Measurements from ENCODE around the gene ATP2A3. TPM values are rescaled to one million over a fixed set of nuclear protein-coding genes. Genes with fewer than 3 reads are reported as not detected.
"Not testable (repeated sequence)": the region's sequence is repeated elsewhere in the genome, so short reads cannot be mapped to it uniquely, and the experiment has no call there.

ATP2A3 gene
- total RNA-seq = 0.23 TPM in 1 of 2 replicates, not detected in the other

DNA sequence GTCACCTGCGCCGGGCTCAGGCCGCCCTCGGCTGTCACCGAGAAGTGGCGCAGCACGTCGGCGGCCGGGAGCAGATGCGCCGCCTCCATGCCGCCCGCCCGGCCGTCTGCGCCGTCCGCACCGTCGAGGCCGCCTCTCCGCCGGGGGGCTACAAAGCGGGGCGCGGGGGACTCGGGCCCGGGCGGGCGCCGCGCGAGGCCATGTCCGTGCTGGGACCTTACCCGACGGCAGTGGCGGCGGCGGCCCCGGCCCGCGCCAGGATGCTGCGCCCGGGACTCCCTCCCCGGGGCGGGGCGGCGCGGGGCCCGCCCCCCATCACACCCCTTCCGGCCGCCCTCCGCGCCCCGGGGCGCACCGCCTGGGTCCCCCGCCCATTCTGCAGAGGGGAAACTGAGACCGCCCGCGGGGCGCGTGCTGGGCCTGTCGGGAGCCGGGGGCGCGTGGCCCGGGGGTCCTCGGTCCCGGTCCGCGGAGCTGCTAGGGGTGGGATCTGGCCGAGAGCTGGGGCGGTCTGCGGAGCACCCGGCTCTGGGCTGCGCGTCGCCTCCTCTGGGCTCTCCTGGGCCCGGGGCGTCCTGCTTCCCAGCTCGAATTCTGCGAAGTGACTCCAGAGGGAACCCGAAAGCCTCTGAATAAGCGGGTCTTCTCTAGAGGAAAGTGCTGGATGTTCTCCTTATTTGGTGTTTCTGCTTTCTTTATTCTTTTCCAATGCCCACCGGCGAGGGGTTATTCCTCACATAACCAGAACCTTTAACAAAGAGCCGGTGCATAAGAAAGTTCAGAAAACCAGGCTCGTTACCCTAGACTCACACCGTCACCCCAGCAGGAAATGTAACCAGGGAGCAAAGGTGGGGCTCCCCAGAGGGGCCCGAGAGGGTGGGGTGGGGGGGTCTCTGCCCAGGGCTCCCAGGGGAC is at the start of gene ATP2A3:
Gene ATP2A3 (minus strand): TSS at position 235 of the 915 bp plus-strand sequence. CDS start 146 bp downstream, at position 89.
- DNase-seq = no peak

DNA sequence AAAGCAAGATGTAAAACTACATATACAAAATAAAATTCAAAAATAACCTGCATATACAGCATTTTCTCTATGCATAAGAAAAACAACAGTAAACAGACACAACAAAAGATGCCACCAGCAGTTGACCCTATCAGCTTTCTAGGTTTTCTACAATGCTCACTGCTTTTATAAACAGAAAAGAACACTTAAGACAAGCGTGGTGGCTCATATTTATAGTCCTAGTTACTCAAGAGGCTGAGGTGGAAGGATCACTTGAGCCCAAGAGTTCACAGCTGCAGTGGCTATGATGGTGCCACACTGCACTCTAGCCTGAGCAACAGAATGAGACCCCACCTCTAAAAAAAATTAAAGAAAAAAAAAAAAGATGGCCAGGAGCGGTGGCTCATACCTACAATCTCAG is 46.5 kb upstream of the ATP2A3 start:
- no peak for DNase-seq

DNA sequence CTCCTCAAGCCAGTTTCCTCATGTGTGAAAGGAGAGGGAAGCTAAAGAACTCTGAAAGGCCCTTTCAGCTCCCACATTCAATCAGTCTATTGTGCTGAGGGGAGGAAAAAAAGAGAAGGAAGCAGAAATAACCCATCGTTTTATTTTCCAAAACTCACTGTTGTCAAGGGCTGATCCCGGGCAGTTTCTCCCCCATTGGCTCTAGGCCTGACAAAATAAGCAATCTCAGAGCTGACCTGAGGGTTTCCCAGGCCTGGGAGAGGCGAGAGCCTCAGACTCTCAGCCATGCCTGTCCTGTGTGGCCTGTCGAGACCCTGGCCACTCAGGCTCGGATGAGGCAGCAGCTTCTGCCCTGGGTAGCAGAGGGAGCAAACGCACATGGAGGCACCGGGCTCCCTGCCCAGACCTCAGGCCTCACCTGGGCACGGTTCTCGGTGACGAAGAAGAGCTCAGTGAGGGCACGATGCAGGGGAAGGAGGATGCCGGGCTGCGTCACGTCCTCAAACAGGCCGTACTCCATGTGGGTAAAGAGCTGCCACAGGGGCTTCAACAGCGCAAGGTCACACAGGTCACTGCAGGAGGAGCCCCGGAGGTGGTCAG is 45.0 kb upstream of the ATP2A3 start:
- no peak for DNase-seq

DNA sequence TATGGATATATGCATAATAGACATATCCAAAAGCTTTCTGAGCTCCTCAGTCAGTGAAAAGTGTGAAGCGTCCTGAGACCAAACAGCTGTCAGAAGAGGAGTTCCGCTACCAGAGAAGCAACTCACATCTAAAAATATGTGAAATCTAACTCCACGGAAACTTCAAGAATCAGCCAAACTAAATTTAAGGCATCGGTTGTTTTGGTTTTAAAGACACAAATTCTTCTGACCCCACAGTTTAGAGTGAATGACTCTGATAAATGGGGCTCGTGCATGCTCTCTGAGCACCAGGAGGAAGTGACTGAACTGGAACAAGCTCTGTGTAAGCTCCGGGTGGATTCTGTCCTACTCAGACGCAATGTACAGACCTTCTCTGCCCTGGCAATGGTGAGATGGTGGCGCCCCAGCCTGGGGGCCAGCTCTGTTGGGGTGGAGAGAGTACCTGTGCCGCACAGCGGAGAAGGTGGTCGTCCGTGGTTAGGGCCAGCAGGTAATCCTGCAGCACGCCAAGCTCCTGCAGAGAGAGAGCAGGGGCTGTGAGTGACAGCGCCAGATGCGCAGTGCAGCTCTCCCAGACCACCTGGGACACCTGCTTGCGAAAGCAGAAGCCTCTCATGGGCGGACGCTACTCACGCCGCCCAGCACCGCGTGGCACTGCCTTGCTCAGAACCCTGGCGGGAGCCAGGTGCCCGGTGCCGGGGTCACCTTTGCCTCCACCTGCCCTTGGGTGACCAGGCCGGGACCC is 44.4 kb upstream of the ATP2A3 start:
- no peak for DNase-seq

DNA sequence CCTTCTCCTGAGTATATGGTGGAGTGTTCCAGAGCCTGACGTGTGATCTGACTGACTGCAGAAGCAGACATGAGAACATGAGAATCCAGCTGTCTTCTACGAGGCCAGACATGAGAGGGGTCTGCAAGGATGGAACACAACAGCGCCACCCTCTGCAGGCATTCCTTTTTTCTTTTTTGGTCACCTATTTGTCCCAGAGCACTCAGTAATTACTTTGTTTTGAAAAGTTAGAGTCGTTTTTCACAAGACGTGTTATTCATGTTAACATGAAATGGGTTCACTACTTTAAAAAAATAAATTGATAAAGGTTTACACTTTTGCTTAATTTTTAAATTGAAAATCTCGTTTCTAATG is 43.8 kb upstream of the ATP2A3 start:
- DNase-seq = no peak

DNA sequence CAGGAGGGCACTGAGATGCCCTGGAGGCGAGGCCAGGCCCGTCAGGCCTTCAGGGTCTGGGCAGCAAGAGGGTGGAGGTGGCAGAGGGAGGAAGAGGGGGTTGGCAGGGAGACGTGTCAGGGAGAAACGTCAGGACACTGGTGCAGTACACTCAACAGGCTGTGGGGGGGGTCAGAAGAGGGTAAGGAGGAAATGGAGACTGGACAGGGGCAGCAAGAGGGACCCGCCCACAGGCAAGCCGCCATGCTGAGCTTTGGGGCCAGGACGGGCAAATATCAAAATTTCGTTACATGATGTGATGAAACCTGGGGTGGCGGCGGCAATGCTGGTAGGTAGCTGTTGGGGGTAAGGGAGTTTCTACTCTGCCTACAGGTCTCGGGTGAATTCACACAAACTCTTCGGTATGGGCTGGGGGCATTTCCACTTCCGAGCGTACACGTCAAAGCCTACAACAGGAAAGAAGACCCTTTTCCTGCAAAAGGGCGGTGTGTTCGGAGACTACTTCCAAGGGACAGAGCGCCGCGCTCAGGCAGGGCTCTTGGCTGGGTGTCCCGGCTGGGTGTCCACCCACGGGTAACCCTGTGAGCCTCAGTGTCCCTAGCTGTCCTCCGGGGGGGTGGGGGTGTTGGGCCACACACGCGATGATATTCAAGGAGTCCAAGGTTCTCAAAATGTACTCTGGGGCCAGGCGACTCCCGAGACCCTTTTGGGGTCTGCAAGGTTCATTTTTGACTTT is 43.3 kb upstream of the ATP2A3 start:
- DNase-seq = no peak

DNA sequence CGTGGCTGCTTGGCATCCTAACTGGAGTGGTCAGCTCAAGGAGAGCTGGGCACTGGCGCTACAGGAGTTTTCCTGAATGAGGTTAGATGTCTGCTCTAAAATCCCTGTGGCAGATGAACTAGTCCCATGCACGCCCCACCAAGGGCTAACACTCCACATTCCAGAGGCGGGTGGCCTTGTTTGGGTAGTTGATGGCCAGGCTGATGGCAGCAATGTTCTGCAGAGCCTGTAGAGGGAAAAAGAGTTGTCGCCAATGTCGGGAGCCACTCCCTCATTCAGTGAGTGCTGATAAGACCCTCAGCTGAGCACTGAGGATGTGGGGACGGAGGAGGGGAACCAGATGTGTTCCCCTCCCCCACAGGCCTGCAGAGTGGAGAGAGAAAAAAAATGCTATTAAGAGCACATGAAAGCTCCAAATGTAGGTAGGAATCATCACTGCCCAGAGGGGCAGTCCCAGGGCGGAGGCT is 42.5 kb upstream of the ATP2A3 start:
- no peak for DNase-seq

DNA sequence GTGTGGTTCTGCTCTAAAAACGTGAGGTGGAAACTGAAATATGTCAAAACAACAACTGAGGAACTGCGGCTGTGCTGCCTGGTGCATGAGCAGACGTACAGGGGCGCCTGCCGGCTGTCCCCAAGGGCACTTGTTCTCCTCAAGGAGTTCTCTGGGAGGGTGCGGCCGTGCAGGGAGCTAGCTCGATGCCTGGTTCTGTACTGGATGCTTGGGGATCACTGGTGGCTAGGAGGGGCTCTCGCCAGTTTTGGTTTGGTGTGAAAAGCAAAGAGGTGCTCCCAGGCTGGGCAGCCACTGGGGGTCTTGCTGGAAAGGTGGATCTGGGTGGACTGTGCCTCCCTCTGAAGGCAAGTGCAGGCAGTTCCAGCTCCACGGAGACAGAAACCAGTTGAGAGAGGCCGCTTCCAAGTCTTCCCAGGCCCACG is 41.9 kb upstream of the ATP2A3 start:
- no peak for DNase-seq

DNA sequence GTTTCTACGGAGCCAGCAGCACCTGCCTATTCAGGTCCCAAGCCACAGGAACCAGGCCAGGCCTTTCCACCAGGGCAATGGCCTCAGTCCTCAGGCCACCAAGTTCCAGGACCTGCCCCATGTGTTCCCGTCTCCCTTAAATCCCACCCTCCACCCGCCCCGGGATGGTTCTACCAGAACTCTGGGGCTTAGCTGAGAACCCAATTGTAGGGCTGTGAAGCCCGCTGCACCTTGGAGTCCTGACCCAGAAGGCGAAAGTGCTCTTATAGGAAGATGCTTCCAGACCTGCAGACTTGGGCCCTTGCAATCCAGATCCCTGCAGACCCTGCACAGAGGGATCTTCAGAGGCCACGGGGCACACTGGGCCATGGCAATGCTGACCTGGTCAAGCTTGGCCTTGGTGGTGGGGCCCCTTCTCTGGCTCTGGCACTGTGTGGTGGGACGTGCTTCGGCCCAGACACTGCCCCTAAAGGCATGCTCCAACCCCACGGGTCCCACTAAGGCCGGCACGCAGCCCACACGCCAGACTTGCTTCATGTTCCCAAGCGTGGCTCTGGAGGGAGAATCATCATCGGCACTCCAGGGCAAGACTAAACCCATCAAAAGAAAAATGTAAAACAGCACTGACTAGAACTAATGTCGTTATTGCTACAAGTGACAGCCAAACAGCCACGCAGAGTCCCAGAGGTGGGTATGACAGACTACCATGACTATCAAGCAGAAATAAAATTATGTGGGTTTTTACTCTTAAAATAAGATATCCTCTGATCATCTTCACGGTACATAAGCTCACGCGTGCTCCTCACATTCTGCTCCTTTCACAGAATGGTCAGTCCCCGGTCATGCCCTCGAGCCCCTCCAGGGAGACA is 41.3 kb upstream of the ATP2A3 start:
- no peak for DNase-seq

DNA sequence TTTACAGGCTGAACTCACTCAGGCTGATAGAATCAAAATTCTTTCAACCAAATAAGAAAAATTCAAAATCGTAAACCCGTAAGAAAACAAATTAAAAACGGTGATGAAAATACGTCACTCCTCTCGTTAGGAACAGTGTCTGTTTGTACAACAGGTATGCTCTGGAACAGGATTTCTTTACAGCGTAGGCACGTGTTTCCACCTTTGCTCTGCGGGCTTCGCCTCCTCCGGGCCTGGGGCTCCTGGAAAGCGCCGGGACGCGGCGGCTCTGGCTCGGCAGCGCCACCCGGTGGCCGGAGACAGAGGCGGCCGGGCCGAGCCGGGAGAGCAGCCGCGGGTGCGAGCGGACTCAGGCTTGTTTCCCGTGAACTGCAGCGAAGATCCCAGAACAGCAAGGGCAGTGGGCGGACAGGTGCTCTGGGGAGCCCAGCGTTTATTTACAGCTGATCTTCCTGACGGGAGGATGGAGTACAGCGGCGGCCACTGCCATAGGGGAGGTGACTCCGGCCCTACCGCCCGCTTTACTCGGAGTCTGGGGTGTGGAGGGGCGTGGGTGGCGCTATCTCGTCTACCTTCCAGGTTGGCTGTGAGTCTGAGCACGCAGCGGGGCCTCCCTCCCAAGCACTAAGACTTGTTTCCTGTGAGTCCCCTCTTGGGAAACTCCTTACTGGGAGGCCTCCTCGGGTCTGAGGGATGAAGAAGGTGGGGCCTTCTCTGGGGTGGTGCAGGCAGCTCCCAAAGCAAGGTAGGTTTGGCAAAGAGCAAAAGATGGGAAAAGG is 40.5 kb upstream of the ATP2A3 start:
- peak; percentile 69 for DNase-seq

DNA sequence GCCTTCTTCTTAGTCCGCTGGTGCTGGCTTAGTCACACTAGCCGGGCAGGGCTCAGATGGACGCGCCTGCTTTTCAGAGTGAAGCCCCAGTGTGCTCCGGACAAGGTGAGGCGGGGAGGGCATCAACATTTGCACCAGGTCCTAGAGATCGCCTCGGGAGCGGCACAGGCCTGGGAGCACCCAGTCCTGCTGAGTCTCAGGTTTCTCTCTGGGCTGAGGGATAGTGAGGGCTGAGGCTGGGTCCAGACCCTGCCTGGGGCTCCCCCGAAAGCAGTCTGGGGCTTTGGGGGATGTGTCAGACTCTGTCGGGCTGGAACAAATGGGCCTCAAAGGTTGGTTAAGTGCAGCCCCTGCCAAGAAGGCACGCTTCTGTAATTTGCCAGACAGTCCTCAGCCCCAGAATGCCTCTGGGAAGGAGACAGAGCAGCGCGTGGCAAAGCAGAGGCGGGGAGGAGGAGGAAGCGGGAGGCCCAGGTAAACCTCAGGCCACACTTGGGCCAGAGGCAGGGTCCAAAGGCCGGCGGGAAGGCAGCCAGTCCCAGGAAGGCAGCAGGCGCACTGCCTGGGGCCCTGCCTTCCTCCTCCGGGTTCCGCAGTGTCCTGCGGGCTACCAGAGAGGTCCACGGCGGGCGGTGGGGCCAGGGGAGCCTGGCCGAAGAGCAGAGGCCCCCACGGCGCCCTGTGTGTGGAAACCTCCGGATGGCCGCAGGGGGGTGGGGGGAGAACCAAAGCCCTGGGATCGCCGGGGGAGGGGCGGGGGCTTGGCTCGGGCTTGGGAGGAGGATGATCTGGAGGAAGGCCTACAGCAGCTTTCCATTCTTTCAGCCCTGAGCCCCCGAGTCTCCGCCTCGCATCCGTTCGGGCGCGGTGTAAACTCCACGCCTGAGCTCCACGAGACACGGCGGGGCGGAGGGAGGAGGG is 39.5 kb upstream of the ATP2A3 start:
- no peak for DNase-seq

DNA sequence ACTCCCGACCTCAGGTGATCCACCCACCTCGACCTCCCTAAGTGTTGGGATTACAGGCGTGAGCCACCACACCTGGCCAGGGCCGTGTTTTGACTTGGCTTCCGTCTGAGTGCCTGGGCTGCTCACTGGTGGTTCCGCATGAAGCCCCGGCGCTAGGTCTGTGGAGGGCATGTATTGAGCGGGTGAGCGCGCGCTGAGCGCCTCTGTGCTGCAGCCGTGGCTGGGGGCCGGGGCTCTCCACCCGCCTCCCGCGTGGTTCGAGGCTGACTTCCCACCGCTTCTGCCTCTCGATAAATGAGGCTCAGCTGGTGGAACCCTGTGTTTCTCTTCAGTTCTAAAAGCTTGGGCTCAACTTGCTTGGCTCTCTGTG is 38.9 kb upstream of the ATP2A3 start:
- no peak for DNase-seq

DNA sequence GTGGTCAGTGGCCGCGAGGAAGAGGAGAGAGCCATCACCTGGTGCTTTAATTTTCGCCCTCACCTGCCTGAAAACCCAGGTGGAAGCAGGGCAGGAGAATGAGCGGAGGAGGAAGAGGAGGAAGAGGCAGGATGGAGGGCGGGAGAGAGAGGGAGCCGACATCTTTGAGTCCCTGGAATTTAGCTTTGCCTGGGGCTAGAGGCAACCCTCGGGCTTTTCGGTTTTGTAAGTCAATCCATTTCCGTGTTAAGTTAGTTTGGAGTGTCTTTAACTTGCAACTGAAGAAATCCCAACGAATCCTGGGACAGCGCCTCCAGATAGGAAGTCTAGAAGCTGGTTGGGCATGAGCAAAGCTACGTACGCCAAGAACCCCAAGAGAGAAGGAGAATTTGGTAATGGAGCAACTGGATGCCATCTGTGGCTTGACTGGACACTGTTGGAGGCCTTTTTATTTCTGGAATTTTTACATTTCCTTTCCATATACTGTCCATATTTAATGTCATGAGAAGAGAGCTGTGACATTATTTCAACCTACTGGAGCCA is 36.9 kb upstream of the ATP2A3 start:
- DNase-seq = no peak

DNA sequence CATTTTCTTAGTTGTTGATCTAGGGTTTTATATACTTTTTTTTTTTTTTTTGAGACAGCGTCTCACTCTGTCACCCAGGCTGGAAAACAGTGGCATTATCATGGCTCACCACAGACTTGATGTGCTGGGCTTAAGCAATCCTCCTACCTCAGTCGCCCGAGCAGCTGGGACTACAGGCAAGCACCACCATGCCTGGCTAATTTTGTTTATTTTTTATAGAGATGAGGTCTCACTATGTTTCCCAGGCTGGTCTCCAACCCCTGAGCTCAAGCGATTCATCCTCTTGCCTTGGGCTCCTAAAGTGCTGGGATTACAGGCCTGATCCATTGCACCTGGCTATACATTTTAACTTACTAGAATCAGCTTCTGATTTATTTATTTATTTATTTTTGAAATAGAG is 34.2 kb upstream of the ATP2A3 start:
- DNase-seq = no peak

DNA sequence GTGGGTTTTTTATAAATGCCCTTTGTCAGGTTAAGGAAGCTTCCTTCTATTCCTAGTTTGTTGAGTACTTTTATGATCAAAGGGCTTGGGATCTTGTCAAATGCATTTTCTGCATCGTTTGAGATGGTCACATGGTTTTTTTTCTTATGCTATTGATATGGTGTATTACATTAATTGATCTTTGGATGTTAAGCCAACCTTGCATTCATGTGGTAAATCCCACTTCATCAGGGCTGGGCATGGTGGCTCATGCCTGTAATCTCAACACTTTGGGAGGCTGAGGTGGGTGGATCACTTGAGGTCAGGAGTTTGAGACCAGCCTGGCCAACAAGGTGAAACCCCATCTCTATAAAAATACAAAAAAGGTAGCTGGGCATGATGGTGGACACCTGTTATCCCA is 30.8 kb upstream of the ATP2A3 start:
- no peak for DNase-seq

DNA sequence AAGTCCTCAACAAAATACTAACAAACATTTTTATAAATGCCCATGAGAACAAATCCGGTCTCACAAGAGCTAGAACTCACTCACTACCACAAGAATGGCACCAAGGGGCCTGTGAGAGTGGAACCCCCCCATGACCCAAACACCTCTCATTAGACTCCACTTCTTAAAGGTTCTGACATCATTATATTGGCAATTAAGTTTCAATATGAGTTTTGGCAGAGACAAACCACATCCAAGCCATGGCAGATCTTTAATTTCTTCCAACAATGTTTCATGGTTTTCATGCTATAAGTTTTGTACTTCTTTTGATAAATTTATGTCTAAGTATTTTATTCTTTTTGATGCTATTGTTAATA is 30.0 kb upstream of the ATP2A3 start:
- no peak for DNase-seq

DNA sequence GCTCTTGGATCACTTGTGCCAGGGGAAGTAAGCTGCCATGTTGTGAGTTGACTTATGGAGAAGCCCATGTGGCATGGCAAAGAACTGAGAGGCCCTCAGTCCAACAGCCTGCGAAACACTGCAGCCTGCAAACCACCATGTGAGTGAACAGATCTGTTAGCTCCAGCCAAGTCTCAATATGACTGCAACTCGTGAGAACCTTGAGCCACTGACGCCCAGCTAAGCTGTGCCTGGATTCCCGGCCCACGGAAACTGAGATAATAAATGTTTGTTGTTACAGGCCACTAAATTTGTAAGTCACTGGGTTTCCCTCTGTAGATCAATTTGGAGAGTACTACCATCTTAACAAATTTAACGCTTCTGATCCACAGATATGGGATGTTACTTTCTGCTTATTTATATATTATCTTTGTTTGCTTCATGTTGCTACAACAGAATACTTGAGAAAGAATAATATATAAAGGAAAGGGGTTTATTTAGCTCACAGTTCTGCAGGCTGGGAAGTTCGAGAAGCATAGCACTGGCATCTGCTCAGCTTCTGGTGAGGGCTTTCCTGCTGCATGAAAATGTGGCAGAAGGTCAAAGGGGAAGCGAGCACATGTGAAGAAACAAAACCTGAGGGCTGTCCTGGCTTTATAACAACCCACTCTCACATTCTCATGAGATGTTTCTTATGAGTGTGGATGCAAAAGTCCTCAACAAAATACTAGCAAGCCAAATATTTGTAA is 29.4 kb upstream of the ATP2A3 start:
- DNase-seq = no peak

DNA sequence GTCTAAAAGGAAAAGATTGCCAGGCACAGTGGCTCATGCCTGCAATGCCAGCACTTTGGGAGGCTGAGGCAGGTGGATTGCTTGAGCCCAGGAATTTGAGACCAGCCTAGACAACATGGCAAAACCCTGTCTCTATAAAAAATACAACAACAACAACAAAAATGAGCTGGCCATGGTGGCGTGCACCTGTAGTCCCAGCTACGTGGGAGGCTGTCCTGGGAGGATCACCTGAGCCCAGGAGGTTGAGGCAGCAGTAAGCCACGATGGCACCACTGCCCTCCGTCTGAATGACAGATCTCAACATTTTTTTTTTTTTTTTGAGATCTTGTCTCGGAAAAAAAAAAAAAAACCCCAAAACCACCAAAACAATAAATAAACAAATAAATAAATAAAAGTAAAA is 28.1 kb upstream of the ATP2A3 start:
- DNase-seq = no peak

DNA sequence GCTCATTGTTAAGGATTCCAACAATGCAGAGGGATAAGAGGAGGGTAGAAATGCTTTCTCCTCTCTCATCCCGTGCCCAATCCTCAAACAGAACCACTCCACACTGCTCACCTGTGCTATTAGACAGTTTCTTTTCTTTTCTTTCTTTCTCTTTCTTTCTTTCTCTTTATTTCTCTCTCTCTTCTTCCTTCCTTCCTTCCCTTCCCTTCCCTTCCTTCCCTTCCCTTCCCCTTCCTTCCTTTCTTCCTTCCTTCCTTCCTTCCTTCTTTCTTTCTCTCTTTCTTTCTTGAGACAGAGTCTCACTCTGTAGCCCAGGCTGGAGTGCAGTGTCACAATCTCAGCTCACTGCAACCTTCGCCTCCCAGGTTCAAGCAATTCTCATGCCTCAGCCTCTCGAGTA is 27.5 kb upstream of the ATP2A3 start:
- not testable (repeated sequence) for DNase-seq
